LHCN-M2 (cell line): ENCODE results near the gene UBE4A. TPM values are rescaled to one million over a fixed set of nuclear protein-coding genes. Genes with fewer than 3 reads are reported as not detected.
A peak's percentile ranks its signal among the peaks of the same experiment; 100 is the strongest.
"Not testable (repeated sequence)": the region's sequence is repeated elsewhere in the genome, so short reads cannot be mapped to it uniquely, and the experiment has no call there.

ENCODE experiments used
- DNase-seq: peaks from one replicate; pipeline ENCODE4 v3.0.0-alpha.2; 2012; ENCODE audit warnings: low read depth
- total RNA-seq: library from RNA; depleted of rRNA; stranded (reverse); fragments of >200 nt; gene quantifications from 2 replicates; pipeline ENCODE4 v1.2.3, GENCODE V29; 2014

UBE4A gene
- total RNA-seq, 1 experiment from 2014 or later, result 48.5 TPM

- DNase-seq, result peak; percentile 61
Measured at GRCh38 chr11:118401880-118402590, 42.6 kb downstream of the UBE4A start.

- DNase-seq, result not testable (repeated sequence)
Measured at GRCh38 chr11:118402594-118402993, 43.2 kb downstream of the UBE4A start.

- DNase-seq, result peak; percentile 83
Measured at GRCh38 chr11:118406599-118407166, 47.3 kb downstream of the UBE4A start.

- no peak for DNase-seq
Measured at GRCh38 chr11:118410055-118410745, 50.8 kb downstream of the UBE4A start.

GRCh38 chr11:118411530-118411929 lies 52.1 kb downstream of the UBE4A start:
- no peak for DNase-seq

GRCh38 chr11:118412921-118413320 lies 53.5 kb downstream of the UBE4A start:
- DNase-seq, result no peak

- DNase-seq, result no peak
Measured at GRCh38 chr11:118415062-118415738, 55.8 kb downstream of the UBE4A start.

- DNase-seq, result peak; percentile 86
Measured at GRCh38 chr11:118415739-118416068, 56.3 kb downstream of the UBE4A start.

- DNase-seq, result not testable (repeated sequence)
Measured at GRCh38 chr11:118416900-118417299, 57.5 kb downstream of the UBE4A start.

- DNase-seq, result no peak
Measured at GRCh38 chr11:118417801-118418200, 58.4 kb downstream of the UBE4A start.

- no peak for DNase-seq
Measured at GRCh38 chr11:118418766-118419165, 59.4 kb downstream of the UBE4A start.

- no peak for DNase-seq
Measured at GRCh38 chr11:118427707-118428106, 68.3 kb downstream of the UBE4A start.

- DNase-seq, result peak; percentile 33
Measured at GRCh38 chr11:118430956-118431355, 71.6 kb downstream of the UBE4A start.

- no peak for DNase-seq
Measured at GRCh38 chr11:118434123-118434552, 74.7 kb downstream of the UBE4A start.

GRCh38 chr11:118434553-118435289 lies 75.3 kb downstream of the UBE4A start:
- peak; percentile 46 for DNase-seq

GRCh38 chr11:118435290-118435892 lies 76.0 kb downstream of the UBE4A start:
- DNase-seq, result peak; percentile 35

GRCh38 chr11:118435893-118436624 lies 76.7 kb downstream of the UBE4A start, which contains the start of gene KMT2A:
Gene KMT2A, plus strand, starts transcription at chr11:118436492. Its CDS starts 21 bp downstream, at chr11:118436513.
- DNase-seq, result peak; percentile 97

- no peak for DNase-seq
Measured at GRCh38 chr11:118436639-118437207, 77.3 kb downstream of the UBE4A start.

GRCh38 chr11:118437208-118438125 lies 78.1 kb downstream of the UBE4A start:
- peak; percentile 31 for DNase-seq
